SK-N-SH (cell line): ENCODE measurements around the gene ARHGAP15. TPM values are rescaled to one million over a fixed set of nuclear protein-coding genes. Genes with fewer than 3 reads are reported as not detected.
A peak's percentile ranks its signal among the peaks of the same experiment; 100 is the strongest.

Experiments
- CTCF ChIA-PET: fragments of 300-600, 350-600 bp; formaldehyde crosslinking; extraction: SDS; loops from one replicate; lab custom pipeline; 2021; lab: Yijun Ruan, JAX
- POLR2A ChIA-PET: fragments of 350-600 bp; sonication (Branson Sonifier 250); formaldehyde crosslinking; extraction: SDS; loops from one replicate; lab custom pipeline; 2020; ENCODE audit warnings: antibody characterized with exemption, inconsistent platforms; lab: Yijun Ruan, JAX
- DNase-seq: peaks from one replicate; pipeline ENCODE4 v3.0.0; 2012
- H2AFZ ChIP-seq: fragments of 200-600 bp; sonication (generic); 2 replicates; pipeline ENCODE4 v1.8.1; 2016; ENCODE audit warnings: antibody characterized with exemption, mild to moderate bottlenecking, low read depth
- H3F3A ChIP-seq: fragments of 200-600 bp; sonication (generic); replicated peaks from 2 replicates; pipeline ENCODE3; 2016; ENCODE audit warnings: antibody characterized with exemption, mild to moderate bottlenecking; ENCODE audit not compliant: insufficient read depth
- H3K27ac ChIP-seq, 2 experiments: fragments of 200-500 bp in 1 of 2; fragments of 200-600 bp in 1 of 2; sonication (Bioruptor generic) in 1 of 2; sonication (generic), shearing (Covaris generic) in 1 of 2; 2 replicates each; pipeline versions ENCODE4 v1.5.1 to v1.6.1; 2014 to 2016; ENCODE audit warnings: low read depth in 2 of 2, inconsistent platforms in 1 of 2, low read length in 1 of 2, mild to moderate bottlenecking in 1 of 2, mixed read lengths in 1 of 2
- H3K27me3 ChIP-seq: fragments of 200-600 bp; sonication (generic), shearing (Covaris generic); 2 replicates; pipeline ENCODE4 v1.6.1; 2016; ENCODE audit warnings: mixed run types; ENCODE audit not compliant: insufficient read depth
- H3K36me3 ChIP-seq, 2 experiments: fragments of 200-500 bp in 1 of 2; fragments of 200-600 bp in 1 of 2; sonication (Bioruptor generic) in 1 of 2; sonication (generic) in 1 of 2; replicated peaks in 1 of 2; 2 replicates each; pipeline versions ENCODE3 to v1.5.1; 2014 to 2016; ENCODE audit warnings: low read length in 1 of 2, mild to moderate bottlenecking in 1 of 2; ENCODE audit not compliant: insufficient read depth in 2 of 2, control insufficient read depth in 1 of 2
- H3K4me1 ChIP-seq, 2 experiments: fragments of 200-500 bp in 1 of 2; fragments of 200-600 bp in 1 of 2; sonication (Bioruptor generic) in 1 of 2; sonication (generic), shearing (Covaris generic) in 1 of 2; 2 replicates each; pipeline versions ENCODE4 v1.5.1 to v1.6.1; 2014 to 2016; ENCODE audit warnings: low read depth in 1 of 2, low read length in 1 of 2, mixed run types in 1 of 2; ENCODE audit not compliant: insufficient read depth in 2 of 2, control insufficient read depth in 1 of 2
- H3K4me2 ChIP-seq: fragments of 200-600 bp; sonication (generic), shearing (Covaris generic); 2 replicates; pipeline ENCODE4 v1.6.1; 2017; ENCODE audit warnings: mixed run types
- H3K4me3 ChIP-seq, 2 experiments: fragments of 200-500 bp in 1 of 2; fragments of 200-600 bp in 1 of 2; sonication (Bioruptor generic) in 1 of 2; sonication (generic), shearing (Covaris generic) in 1 of 2; 2 replicates each; pipeline versions ENCODE4 v1.5.1 to v1.8.1; 2014 to 2016; ENCODE audit warnings: low read depth in 2 of 2, inconsistent platforms in 1 of 2, low read length in 1 of 2, mild to moderate bottlenecking in 1 of 2, mixed read lengths in 1 of 2, moderate library complexity in 1 of 2
- H3K79me2 ChIP-seq: fragments of 200-600 bp; sonication (generic); 2 replicates; pipeline ENCODE4 v1.8.1; 2017; ENCODE audit warnings: mild to moderate bottlenecking; ENCODE audit not compliant: insufficient read depth
- H3K9ac ChIP-seq: fragments of 200-600 bp; sonication (generic); 2 replicates; pipeline ENCODE4 v1.6.1; 2017; ENCODE audit warnings: mixed run types
- H3K9me2 ChIP-seq: fragments of 200-600 bp; sonication (generic); 2 replicates; pipeline ENCODE4 v1.6.1; 2017; ENCODE audit warnings: mixed run types
- H3K9me3 ChIP-seq: fragments of 200-600 bp; sonication (generic); 2 replicates; pipeline ENCODE4 v1.6.1; 2017; ENCODE audit warnings: mixed run types, mild to moderate bottlenecking, moderate library complexity
- H4K20me1 ChIP-seq: fragments of 200-600 bp; sonication (generic); 2 replicates; pipeline ENCODE4 v1.6.1; 2017; ENCODE audit warnings: mild to moderate bottlenecking, mixed run types; ENCODE audit not compliant: insufficient read depth
- ELF1 ChIP-seq: IDR thresholded peaks from 2 replicates; pipeline ENCODE4 v1.4.0; 2012
- EP300 ChIP-seq, 2 experiments: IDR thresholded peaks; 2 replicates each; pipeline versions ENCODE4 v1.4.0 to v1.6.1; 2012; ENCODE audit warnings: borderline replicate concordance in 1 of 2, low read depth in 1 of 2, low read length in 1 of 2
- JUND ChIP-seq: IDR thresholded peaks from 2 replicates; pipeline ENCODE4 v1.4.0; 2012
- NRF1 ChIP-seq: IDR thresholded peaks from 2 replicates; pipeline ENCODE4 v1.6.1; 2012; ENCODE audit warnings: low read depth, mild to moderate bottlenecking, low read length
- RAD21 ChIP-seq: IDR thresholded peaks from 2 replicates; pipeline ENCODE4 v1.6.1; 2012; ENCODE audit warnings: mild to moderate bottlenecking, low read length
- RCOR1 ChIP-seq: fragments of 150-350 bp; IDR thresholded peaks from 2 replicates; pipeline ENCODE4 v1.6.1; 2017; ENCODE audit warnings: antibody characterized with exemption, low read length
- RFX5 ChIP-seq: IDR thresholded peaks from 2 replicates; pipeline ENCODE4 v1.6.1; 2012; ENCODE audit warnings: mild to moderate bottlenecking, improper control_type of control experiment, low read length
- SMC3 ChIP-seq: IDR thresholded peaks from 2 replicates; pipeline ENCODE4 v1.6.1; 2012; ENCODE audit warnings: low read depth, low read length, improper control_type of control experiment
- TAF1 ChIP-seq: IDR thresholded peaks from 2 replicates; pipeline ENCODE4 v1.6.1; 2012; ENCODE audit warnings: low read depth, mild to moderate bottlenecking, low read length, moderate library complexity, borderline replicate concordance
- TCF12 ChIP-seq: IDR thresholded peaks from 2 replicates; pipeline ENCODE4 v1.4.0; 2012
- WGBS: methylation state at CpG from one replicate; pipeline ENCODE4 v1.1.6; 2017; ENCODE audit warnings: low lambda C conversion rate; 5-methylcytosine and 5-hydroxymethylcytosine counted together
- polyA plus RNA-seq, 3 experiments: library from polyadenylated mRNA; depleted of rRNA; stranded (reverse); fragments of >200 nt; gene quantifications; 2 replicates each; pipeline ENCODE4 v1.2.3, GENCODE V29; 2012
- TF ChIP-seq, protein P1 (sequence below): fragments of 200-600 bp; sonication (generic); IDR thresholded peaks from 2 replicates; pipeline ENCODE4 v1.6.1; 2017; ENCODE audit warnings: antibody characterized with exemption, mild to moderate bottlenecking, moderate library complexity

The ARHGAP15 gene
- polyA plus RNA-seq, 1 of the 3 experiments (the other 2 are of a cell fraction), result not detected

DNA sequence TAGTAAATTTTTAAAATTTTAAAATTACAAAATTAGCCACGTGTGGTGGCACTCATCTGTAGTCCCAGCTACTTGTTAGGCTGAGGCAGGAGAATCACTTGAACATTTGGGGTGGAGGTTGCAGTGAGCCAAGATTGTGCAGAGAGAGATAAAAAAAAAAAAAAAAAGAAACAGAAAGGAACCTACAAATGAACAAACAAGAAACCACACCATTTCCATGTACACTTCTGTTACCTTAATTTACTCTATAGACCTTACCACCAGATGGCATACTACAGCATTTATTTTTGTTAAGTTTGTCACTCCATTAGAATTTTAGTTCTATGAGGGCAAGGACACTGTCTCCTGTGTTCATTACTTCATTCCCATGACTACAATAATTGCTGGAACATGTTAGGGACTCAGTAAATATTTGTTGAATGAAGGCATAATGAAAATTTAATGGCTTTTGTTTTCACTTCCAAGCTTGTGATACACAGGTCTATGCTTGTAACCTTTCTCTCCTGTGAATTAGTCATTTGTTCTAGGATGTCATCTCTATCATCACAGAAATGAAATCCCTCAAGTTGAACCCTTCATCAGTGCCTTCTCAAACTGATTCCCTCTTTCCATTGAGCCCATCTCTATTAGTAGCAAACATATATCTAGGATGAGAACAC, 76.0 kb downstream of the ARHGAP15 start:
- Histone ChIP-seq H3K4me2 (no peak overlapping the region), H3F3A (no peaks in the 10 kb centered on the region), H3K79me2 (no peaks in the 10 kb centered on the region), H3K36me3 (no peaks in the 10 kb centered on the region), H3K9ac (no peak overlapping the region), H3K4me1 (peaks cover 0 to 5% of the 10 kb centered on the region in 2 experiments; a peak in 2 of 4 replicates), H2AFZ (no peak overlapping the region), H3K4me3 (no peak overlapping the region), H3K9me2 (no peaks in the 10 kb centered on the region), H3K27ac (no peak overlapping the region), H3K27me3 (no peaks in the 10 kb centered on the region), H3K9me3 (no peaks in the 10 kb centered on the region), H4K20me1 (no peaks in the 10 kb centered on the region)
- CTCF ChIA-PET, result interaction anchor here (0.6 to 5.0 kb wide), 5 partner anchors 12 to 1395 kb away, joined by 3 to 23 read pairs (median 5); no protein-coding TSS in a partner anchor
- WGBS, result 70% methylated on average over 1 of the region's 1 CpG
- 0 out of 2 replicates have a peak, but pooled peaks have one; percentile 4 for TF ChIP-seq SMC3
- TF ChIP-seq NRF1, result no peak
- TF ChIP-seq, protein P1, sequence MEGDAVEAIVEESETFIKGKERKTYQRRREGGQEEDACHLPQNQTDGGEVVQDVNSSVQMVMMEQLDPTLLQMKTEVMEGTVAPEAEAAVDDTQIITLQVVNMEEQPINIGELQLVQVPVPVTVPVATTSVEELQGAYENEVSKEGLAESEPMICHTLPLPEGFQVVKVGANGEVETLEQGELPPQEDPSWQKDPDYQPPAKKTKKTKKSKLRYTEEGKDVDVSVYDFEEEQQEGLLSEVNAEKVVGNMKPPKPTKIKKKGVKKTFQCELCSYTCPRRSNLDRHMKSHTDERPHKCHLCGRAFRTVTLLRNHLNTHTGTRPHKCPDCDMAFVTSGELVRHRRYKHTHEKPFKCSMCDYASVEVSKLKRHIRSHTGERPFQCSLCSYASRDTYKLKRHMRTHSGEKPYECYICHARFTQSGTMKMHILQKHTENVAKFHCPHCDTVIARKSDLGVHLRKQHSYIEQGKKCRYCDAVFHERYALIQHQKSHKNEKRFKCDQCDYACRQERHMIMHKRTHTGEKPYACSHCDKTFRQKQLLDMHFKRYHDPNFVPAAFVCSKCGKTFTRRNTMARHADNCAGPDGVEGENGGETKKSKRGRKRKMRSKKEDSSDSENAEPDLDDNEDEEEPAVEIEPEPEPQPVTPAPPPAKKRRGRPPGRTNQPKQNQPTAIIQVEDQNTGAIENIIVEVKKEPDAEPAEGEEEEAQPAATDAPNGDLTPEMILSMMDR, result peak; percentile 53
- peak; percentile 18; the same call in 1 of the 2 replicates for TF ChIP-seq RAD21
- POLR2A ChIA-PET, result no interaction called here
- no peak for DNase-seq

DNA sequence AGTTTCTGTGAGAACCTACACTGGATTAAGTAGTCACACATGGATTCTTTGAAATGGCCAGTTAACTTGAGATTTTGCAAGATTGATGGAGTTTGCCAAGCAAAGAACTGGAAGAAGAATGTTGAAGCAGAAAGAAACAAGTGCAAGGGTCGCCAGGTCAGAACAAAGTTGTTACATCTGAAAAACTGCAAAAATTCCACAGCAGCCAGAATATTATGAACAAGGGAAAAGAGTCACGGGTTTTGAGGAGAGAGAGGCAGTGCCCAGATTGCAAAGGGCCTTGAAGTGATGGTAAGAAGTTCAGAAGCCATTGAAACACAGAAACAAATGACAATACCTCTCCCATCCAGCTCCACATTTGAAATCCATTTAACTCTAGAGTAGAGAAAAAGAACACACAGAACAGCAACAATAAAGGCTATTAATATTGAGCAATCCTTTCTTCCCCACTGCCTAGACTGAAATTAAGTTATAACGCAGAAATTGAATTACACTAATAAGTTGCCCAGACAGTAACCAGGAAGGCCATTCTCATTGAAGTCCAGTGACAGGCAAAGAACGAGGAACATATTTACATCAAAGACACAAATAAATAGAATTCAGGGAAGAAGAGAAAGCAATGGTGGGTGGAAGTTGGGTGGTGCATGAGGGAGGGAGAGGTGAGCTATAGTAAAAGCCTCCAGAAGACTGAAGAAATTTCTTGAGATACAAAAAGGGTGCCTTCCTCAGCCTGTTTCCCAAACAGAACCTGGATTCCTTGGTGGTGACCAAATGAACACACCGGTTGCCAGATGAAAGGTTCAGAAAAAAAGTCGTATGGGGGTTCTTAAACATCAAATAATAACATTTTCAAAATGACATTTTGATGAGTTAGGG, 80.6 kb downstream of the ARHGAP15 start:
- peak; percentile 7 for DNase-seq
- Histone ChIP-seq H3K79me2 (no peaks in the 10 kb centered on the region), H3K4me2 (no peak overlapping the region), H3K27ac (peak overlapping the region in 1 of 2 experiments; percentile 77; a peak in 2 of 4 replicates), H3F3A (no peaks in the 10 kb centered on the region), H3K36me3 (no peaks in the 10 kb centered on the region), H3K9me2 (no peaks in the 10 kb centered on the region), H3K4me1 (peaks cover 0 to 5% of the 10 kb centered on the region in 2 experiments; a peak in 2 of 4 replicates), H3K9me3 (no peaks in the 10 kb centered on the region), H4K20me1 (no peaks in the 10 kb centered on the region), H3K27me3 (no peaks in the 10 kb centered on the region), H3K4me3 (no peak overlapping the region), H3K9ac (no peak overlapping the region), H2AFZ (no peak overlapping the region)
- TF ChIP-seq ELF1 (no peak), JUND (no peak), TCF12 (no peak), RFX5 (no peak), EP300 (IDR thresholded peaks at IDR 0.05; ENCODE audit: borderline replicate concordance in 1 of 2, low read depth in 1 of 2, low read length in 1 of 2) (0 out of 4 replicates have a peak, but pooled peaks of 1 of the 2 experiments have one; percentile 33), RCOR1 (no peak), TAF1 (no peak)
- TF ChIP-seq, protein P1, result no peak
- ChIA-PET CTCF (interaction anchor here (1.0 to 1.9 kb wide), 2 partner anchors 13 to 37 kb away, joined by 3 to 9 read pairs; no protein-coding TSS in a partner anchor), POLR2A (no interaction called here)
- WGBS, result 12% methylated on average over 6 of the region's 6 CpGs
